Ovary (tissue), 9 donors: ENCODE results near the gene PATJ. TPM values are rescaled to one million over a fixed set of nuclear protein-coding genes. Genes with fewer than 3 reads are reported as not detected.

ENCODE experiments used
- DNase-seq, 5 donors: peaks; one replicate each; pipeline ENCODE4 v3.0.0-alpha.2; 2019 to 2020
- H3K27ac ChIP-seq, 2 donors: fragments of 200-600 bp; one replicate each; pipeline versions ENCODE4 v1.5.1 to v1.8.0; 2019 to 2022
- H3K27me3 ChIP-seq: fragments of 200-600 bp; one replicate; pipeline ENCODE4 v1.8.0; 2022
- H3K36me3 ChIP-seq: fragments of 200-600 bp; sonication (generic); one replicate; pipeline ENCODE4 v1.5.1; 2019
- H3K4me1 ChIP-seq: one replicate; pipeline ENCODE4 v1.8.1; 2013; ENCODE audit warnings: mild to moderate bottlenecking, moderate library complexity; ENCODE audit not compliant: insufficient read depth
- H3K4me3 ChIP-seq: fragments of 200-600 bp; sonication (generic); one replicate; pipeline ENCODE4 v1.5.1; 2017
- H3K9me3 ChIP-seq, 2 donors: fragments of 200-600 bp in 1 of 2; sonication (generic) in 1 of 2; one replicate each; pipeline versions ENCODE4 v1.5.1 to v1.8.1; 2013 to 2019; ENCODE audit warnings: mild to moderate bottlenecking in 1 of 2, moderate library complexity in 1 of 2
- EP300 ChIP-seq: sonication (generic); formaldehyde crosslinking; IDR thresholded peaks from one replicate; pipeline ENCODE4 v1.6.1; 2017; ENCODE audit warnings: antibody characterized with exemption
- POLR2A ChIP-seq: fragments of 450-650 bp; IDR thresholded peaks from one replicate; pipeline ENCODE4 v1.6.1; 2017; ENCODE audit warnings: antibody characterized with exemption, mild to moderate bottlenecking, moderate library complexity
- WGBS, 3 donors: extraction: QIAGEN DNeasy Blood & Tissue Kit in 1 of 3; methylation state at CpG; one replicate each; pipeline versions ENCODE4 v1.1.5 to v1.1.7; 2013 to 2017; 5-methylcytosine and 5-hydroxymethylcytosine counted together
- intact Hi-C, 4 donors: fragments of 100-400 bp; cut with DNase I; formaldehyde crosslinking; loops; one replicate each; pipeline versions ENCODE4 v1.11.0 to v1.15.1; 2022 to 2023
- polyA plus RNA-seq, 2 donors: library from polyadenylated mRNA; stranded (reverse); fragments of 200-250 nt in 1 of 2; fragments of 350-450 nt in 1 of 2; fragmentation: Illumina TruSeq in 1 of 2; extraction: RNeasy Lipid Tissue Mini Kit (QIAGEN cat#74804) in 1 of 2; gene quantifications; one replicate each; pipeline ENCODE4 v1.2.3, GENCODE V29; 2013 to 2014
- total RNA-seq, 7 donors: library from RNA; depleted of rRNA in 2 of 7; stranded (reverse); fragments of >200 nt in 2 of 7; fragmentation: NEBNext Ultra II Directional in 3 of 7; extraction: Animal tissue kit (Norgen Biotek cat#: 25700) in 3 of 7; gene quantifications; one replicate each; pipeline versions ENCODE4 v1.1.0 to v1.2.4, GENCODE V29; 2016 to 2023
- TF ChIP-seq, protein P1 (sequence below), 3 donors: fragments of 450-650 bp in 2 of 3; fragments of 200-600 bp in 1 of 3; IDR thresholded peaks; one replicate each; pipeline versions ENCODE4 v1.5.1 to v1.8.0; 2016 to 2022; ENCODE audit warnings: antibody characterized with exemption in 3 of 3, mild to moderate bottlenecking in 1 of 3
- donor health status: DM: no; HTN: no; CAD: no; lungs with moderate emphysema.
- donor health status: DM: no; HTN: no; CAD: no.
- donor health status: Bipolar disorder and iron deficiency.
- donor health status: DM: yes; HTN: yes; CAD: no.
- donor health status: DM: no; HTN: no; CAD: no.
- donor health status: DM: yes; HTN: yes; CAD: no.

PATJ gene
- total and polyA plus RNA-seq, 9 donors: 7.6 to 60.1 (median 25.5) TPM

- no peaks in the 10 kb centered on the region for H3K27me3 ChIP-seq
- 65 to 75% (median 68%) methylated on average over 4 of the region's 4 CpGs for WGBS, 3 donors
- H3K4me3 ChIP-seq: no peak overlapping the region
- peaks cover 11% of the 10 kb centered on the region for H3K4me1 ChIP-seq
- H3K36me3 ChIP-seq: no peaks in the 10 kb centered on the region
- DNase-seq: no peak
- H3K27ac ChIP-seq: no peak overlapping the region
- no peaks in the 10 kb centered on the region for H3K9me3 ChIP-seq
- intact Hi-C loops: no loop called here
- no peak for TF ChIP-seq EP300
- TF ChIP-seq, protein P1, sequence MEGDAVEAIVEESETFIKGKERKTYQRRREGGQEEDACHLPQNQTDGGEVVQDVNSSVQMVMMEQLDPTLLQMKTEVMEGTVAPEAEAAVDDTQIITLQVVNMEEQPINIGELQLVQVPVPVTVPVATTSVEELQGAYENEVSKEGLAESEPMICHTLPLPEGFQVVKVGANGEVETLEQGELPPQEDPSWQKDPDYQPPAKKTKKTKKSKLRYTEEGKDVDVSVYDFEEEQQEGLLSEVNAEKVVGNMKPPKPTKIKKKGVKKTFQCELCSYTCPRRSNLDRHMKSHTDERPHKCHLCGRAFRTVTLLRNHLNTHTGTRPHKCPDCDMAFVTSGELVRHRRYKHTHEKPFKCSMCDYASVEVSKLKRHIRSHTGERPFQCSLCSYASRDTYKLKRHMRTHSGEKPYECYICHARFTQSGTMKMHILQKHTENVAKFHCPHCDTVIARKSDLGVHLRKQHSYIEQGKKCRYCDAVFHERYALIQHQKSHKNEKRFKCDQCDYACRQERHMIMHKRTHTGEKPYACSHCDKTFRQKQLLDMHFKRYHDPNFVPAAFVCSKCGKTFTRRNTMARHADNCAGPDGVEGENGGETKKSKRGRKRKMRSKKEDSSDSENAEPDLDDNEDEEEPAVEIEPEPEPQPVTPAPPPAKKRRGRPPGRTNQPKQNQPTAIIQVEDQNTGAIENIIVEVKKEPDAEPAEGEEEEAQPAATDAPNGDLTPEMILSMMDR (IDR thresholded peaks at IDR 0.05): peak in 1 of 3 donors; percentile 8
These were observed 328.2 kb downstream of the PATJ start for GRCh38 chr1:62070384-62071011.

- intact Hi-C loops: no loop called here
- Histone ChIP-seq H3K4me3 (no peak overlapping the region), H3K4me1 (peaks cover 11% of the 10 kb centered on the region), H3K9me3 (no peaks in the 10 kb centered on the region), H3K27ac (no peak overlapping the region), H3K36me3 (no peaks in the 10 kb centered on the region), H3K27me3 (no peaks in the 10 kb centered on the region)
- TF ChIP-seq POLR2A (no peak), EP300 (no peak)
- TF ChIP-seq, protein P1 (IDR thresholded peaks at IDR 0.05): no peak
- 92 to 93% (median 93%) methylated on average over 7 of the region's 7 CpGs for WGBS, 3 donors
- DNase-seq: no peak
These were observed 329.4 kb downstream of the PATJ start for GRCh38 chr1:62071695-62072094.

- DNase-seq: no peak
- WGBS, 3 donors: 69 to 78% (median 76%) methylated on average over 3 of the region's 3 CpGs
- intact Hi-C loops: no loop called here
These were observed 334.0 kb downstream of the PATJ start for GRCh38 chr1:62076286-62076685.

GRCh38 chr1:62077821-62078220, 335.5 kb downstream of the PATJ start:
- 92 to 95% (median 94%) methylated on average over 1 of the region's 1 CpG for WGBS, 3 donors
- TF ChIP-seq POLR2A (no peak), EP300 (no peak)
- TF ChIP-seq, protein P1 (IDR thresholded peaks at IDR 0.05): no peak
- intact Hi-C loops: no loop called here
- Histone ChIP-seq H3K27ac (no peak overlapping the region), H3K27me3 (no peaks in the 10 kb centered on the region), H3K36me3 (no peaks in the 10 kb centered on the region), H3K4me1 (no peaks in the 10 kb centered on the region), H3K4me3 (no peak overlapping the region), H3K9me3 (no peaks in the 10 kb centered on the region)
- DNase-seq: no peak

More at GRCh38 chr1:62076286-62076685, 334.0 kb downstream of the PATJ start:
- Histone ChIP-seq H3K4me3 (no peak overlapping the region), H3K9me3 (no peaks in the 10 kb centered on the region), H3K36me3 (no peaks in the 10 kb centered on the region), H3K27ac (no peak overlapping the region), H3K27me3 (no peaks in the 10 kb centered on the region), H3K4me1 (no peaks in the 10 kb centered on the region)
- TF ChIP-seq EP300: no peak
- no peak for TF ChIP-seq POLR2A
- TF ChIP-seq, protein P1 (IDR thresholded peaks at IDR 0.05): no peak
